ENCODE measurements around the gene TLE5. TPM values are rescaled to one million over a fixed set of nuclear protein-coding genes. Genes with fewer than 3 reads are reported as not detected.
A peak's percentile ranks its signal among the peaks of the same experiment; 100 is the strongest.

The TLE5 gene
- total and polyA plus RNA-seq, 10 of the 15 experiments (the other 5 are each of a cell fraction or from before 2014, with no cell fraction given), result 2.5 to 373 (median 154) TPM

DNA sequence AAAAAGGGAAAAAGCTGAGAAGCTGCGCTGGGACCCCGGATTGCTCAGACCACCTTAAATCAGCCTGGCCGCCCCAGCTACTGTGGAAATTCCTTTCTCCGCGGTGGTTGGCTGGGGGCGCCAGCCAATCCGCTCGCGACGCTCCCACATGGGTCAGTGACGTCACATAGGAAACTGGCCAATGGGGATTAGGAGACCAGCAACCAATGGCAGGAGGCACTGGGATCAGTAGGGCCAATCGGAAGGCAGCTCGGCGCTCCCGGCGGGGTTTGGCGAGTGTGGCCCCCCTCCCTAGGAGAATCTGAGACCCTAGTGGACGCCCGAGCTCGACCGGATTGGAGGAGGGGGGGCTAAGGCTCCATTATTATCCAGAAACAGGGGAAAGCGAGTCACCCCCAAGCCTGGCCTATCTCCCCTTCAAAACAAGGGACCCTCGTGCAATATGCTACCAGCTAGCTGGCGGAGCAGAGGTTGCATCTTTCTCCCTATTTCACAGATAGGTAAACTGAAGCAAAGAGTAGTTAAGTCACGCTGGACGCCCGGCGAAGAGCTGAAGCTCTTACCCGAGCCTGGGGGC lies 26.7 kb downstream of the TLE5 start (continued):
- TF ChIP-seq, protein P1, sequence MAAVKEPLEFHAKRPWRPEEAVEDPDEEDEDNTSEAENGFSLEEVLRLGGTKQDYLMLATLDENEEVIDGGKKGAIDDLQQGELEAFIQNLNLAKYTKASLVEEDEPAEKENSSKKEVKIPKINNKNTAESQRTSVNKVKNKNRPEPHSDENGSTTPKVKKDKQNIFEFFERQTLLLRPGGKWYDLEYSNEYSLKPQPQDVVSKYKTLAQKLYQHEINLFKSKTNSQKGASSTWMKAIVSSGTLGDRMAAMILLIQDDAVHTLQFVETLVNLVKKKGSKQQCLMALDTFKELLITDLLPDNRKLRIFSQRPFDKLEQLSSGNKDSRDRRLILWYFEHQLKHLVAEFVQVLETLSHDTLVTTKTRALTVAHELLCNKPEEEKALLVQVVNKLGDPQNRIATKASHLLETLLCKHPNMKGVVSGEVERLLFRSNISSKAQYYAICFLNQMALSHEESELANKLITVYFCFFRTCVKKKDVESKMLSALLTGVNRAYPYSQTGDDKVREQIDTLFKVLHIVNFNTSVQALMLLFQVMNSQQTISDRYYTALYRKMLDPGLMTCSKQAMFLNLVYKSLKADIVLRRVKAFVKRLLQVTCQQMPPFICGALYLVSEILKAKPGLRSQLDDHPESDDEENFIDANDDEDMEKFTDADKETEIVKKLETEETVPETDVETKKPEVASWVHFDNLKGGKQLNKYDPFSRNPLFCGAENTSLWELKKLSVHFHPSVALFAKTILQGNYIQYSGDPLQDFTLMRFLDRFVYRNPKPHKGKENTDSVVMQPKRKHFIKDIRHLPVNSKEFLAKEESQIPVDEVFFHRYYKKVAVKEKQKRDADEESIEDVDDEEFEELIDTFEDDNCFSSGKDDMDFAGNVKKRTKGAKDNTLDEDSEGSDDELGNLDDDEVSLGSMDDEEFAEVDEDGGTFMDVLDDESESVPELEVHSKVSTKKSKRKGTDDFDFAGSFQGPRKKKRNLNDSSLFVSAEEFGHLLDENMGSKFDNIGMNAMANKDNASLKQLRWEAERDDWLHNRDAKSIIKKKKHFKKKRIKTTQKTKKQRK (IDR thresholded peaks at IDR 0.05; ENCODE audit: low read depth, low read length), result no peak
- TF ChIP-seq KAT2A (conservative IDR thresholded peaks at IDR 0.05; ENCODE audit: control insufficient read depth, low read depth, low read length), result no peak
- TF ChIP-seq EP300 (IDR thresholded peaks at IDR 0.05; ENCODE audit: borderline replicate concordance in 1 of 2, control insufficient read depth in 1 of 2, low read depth in 2 of 2, low read length in 2 of 2), result no peak
- TF ChIP-seq CEBPB (IDR thresholded peaks at IDR 0.05; ENCODE audit: borderline replicate concordance in 1 of 2, low read depth in 2 of 2, low read length in 2 of 2), result no peak
- TF ChIP-seq, protein P2, sequence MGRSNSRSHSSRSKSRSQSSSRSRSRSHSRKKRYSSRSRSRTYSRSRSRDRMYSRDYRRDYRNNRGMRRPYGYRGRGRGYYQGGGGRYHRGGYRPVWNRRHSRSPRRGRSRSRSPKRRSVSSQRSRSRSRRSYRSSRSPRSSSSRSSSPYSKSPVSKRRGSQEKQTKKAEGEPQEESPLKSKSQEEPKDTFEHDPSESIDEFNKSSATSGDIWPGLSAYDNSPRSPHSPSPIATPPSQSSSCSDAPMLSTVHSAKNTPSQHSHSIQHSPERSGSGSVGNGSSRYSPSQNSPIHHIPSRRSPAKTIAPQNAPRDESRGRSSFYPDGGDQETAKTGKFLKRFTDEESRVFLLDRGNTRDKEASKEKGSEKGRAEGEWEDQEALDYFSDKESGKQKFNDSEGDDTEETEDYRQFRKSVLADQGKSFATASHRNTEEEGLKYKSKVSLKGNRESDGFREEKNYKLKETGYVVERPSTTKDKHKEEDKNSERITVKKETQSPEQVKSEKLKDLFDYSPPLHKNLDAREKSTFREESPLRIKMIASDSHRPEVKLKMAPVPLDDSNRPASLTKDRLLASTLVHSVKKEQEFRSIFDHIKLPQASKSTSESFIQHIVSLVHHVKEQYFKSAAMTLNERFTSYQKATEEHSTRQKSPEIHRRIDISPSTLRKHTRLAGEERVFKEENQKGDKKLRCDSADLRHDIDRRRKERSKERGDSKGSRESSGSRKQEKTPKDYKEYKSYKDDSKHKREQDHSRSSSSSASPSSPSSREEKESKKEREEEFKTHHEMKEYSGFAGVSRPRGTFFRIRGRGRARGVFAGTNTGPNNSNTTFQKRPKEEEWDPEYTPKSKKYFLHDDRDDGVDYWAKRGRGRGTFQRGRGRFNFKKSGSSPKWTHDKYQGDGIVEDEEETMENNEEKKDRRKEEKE (IDR thresholded peaks at IDR 0.05), result no peak
- no peak for TF ChIP-seq CBX5 (IDR thresholded peaks at IDR 0.05; ENCODE audit: low read depth)
- TF ChIP-seq RB1 (IDR thresholded peaks at IDR 0.05; ENCODE audit: borderline replicate concordance), result no peak
- no peak for TF ChIP-seq BMI1 (IDR thresholded peaks at IDR 0.05; ENCODE audit: borderline replicate concordance)
- TF ChIP-seq NBN (IDR thresholded peaks at IDR 0.05), result peak; percentile 100
- no peak for TF ChIP-seq BCL11A (IDR thresholded peaks at IDR 0.05; ENCODE audit: low read depth, low read length)
- TF ChIP-seq, protein P3, sequence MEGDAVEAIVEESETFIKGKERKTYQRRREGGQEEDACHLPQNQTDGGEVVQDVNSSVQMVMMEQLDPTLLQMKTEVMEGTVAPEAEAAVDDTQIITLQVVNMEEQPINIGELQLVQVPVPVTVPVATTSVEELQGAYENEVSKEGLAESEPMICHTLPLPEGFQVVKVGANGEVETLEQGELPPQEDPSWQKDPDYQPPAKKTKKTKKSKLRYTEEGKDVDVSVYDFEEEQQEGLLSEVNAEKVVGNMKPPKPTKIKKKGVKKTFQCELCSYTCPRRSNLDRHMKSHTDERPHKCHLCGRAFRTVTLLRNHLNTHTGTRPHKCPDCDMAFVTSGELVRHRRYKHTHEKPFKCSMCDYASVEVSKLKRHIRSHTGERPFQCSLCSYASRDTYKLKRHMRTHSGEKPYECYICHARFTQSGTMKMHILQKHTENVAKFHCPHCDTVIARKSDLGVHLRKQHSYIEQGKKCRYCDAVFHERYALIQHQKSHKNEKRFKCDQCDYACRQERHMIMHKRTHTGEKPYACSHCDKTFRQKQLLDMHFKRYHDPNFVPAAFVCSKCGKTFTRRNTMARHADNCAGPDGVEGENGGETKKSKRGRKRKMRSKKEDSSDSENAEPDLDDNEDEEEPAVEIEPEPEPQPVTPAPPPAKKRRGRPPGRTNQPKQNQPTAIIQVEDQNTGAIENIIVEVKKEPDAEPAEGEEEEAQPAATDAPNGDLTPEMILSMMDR (IDR thresholded peaks at IDR 0.05 in 2 of 3, conservative IDR thresholded peaks at IDR 0.05 in 1 of 3; ENCODE audit: control insufficient read depth in 2 of 3, extremely low read depth in 1 of 3, insufficient read depth in 1 of 3, low read depth in 3 of 3, low read length in 3 of 3), result no peak
- TF ChIP-seq NFYB (IDR thresholded peaks at IDR 0.05; ENCODE audit: insufficient read depth, low read depth, low read length), result peak; percentile 100
- TF ChIP-seq MLLT1 (IDR thresholded peaks at IDR 0.05), result 0 out of 2 replicates have a peak, but pooled peaks have one; percentile 10
- TF ChIP-seq CREB1 (IDR thresholded peaks at IDR 0.05; ENCODE audit: low read depth), result peak; percentile 92
- TF ChIP-seq BACH1 (IDR thresholded peaks at IDR 0.05; ENCODE audit: borderline replicate concordance), result no peak
- TF ChIP-seq, protein P4, sequence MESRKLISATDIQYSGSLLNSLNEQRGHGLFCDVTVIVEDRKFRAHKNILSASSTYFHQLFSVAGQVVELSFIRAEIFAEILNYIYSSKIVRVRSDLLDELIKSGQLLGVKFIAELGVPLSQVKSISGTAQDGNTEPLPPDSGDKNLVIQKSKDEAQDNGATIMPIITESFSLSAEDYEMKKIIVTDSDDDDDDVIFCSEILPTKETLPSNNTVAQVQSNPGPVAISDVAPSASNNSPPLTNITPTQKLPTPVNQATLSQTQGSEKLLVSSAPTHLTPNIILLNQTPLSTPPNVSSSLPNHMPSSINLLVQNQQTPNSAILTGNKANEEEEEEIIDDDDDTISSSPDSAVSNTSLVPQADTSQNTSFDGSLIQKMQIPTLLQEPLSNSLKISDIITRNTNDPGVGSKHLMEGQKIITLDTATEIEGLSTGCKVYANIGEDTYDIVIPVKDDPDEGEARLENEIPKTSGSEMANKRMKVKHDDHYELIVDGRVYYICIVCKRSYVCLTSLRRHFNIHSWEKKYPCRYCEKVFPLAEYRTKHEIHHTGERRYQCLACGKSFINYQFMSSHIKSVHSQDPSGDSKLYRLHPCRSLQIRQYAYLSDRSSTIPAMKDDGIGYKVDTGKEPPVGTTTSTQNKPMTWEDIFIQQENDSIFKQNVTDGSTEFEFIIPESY (IDR thresholded peaks at IDR 0.05), result no peak

All from GM12878 (cell line).